K562 (cell line): ENCODE data around the gene DSTYK. TPM values are rescaled to one million over a fixed set of nuclear protein-coding genes. Genes with fewer than 3 reads are reported as not detected.

Experiments
- ATF7 ChIP-seq: fragments of 450-650 bp; IDR thresholded peaks from 2 replicates; pipeline ENCODE4 v1.7.1; 2014; ENCODE audit warnings: mild to moderate bottlenecking, moderate library complexity
- CSDE1 ChIP-seq, 2 experiments: fragments of 450-650 bp; IDR thresholded peaks; 2 replicates each; pipeline ENCODE4 v1.6.1; 2016; ENCODE audit warnings: mild to moderate bottlenecking in 1 of 2
- ETV5 ChIP-seq: sonication (generic); formaldehyde crosslinking; IDR thresholded peaks from 2 replicates; pipeline ENCODE4 v1.4.0; 2020; ENCODE audit warnings: low read depth, mild to moderate bottlenecking, missing genetic modification reagents
- HES1 ChIP-seq: fragments of 450-650 bp; IDR thresholded peaks from 2 replicates; pipeline ENCODE4 v1.6.1; 2016; ENCODE audit warnings: low read depth, mild to moderate bottlenecking, moderate library complexity
- KDM1A ChIP-seq, 2 experiments: fragments of 450-650 bp; IDR thresholded peaks; 2 replicates each; pipeline ENCODE4 v1.6.1; 2016; ENCODE audit warnings: mild to moderate bottlenecking in 2 of 2
- SP1 ChIP-seq: sonication (generic); formaldehyde crosslinking; IDR thresholded peaks from 2 replicates; pipeline ENCODE4 v1.8.1; 2022; ENCODE audit warnings: mild to moderate bottlenecking, missing genetic modification reagents
- TAF9B ChIP-seq: fragments of 450-650 bp; IDR thresholded peaks from 2 replicates; pipeline ENCODE4 v1.6.1; 2018; ENCODE audit warnings: mild to moderate bottlenecking; ENCODE audit not compliant: partially characterized antibody
- ZBTB43 ChIP-seq: sonication (generic); formaldehyde crosslinking; IDR thresholded peaks from 2 replicates; pipeline ENCODE4 v1.8.0; 2023; ENCODE audit warnings: mild to moderate bottlenecking, missing genetic modification reagents
- ZMIZ1 ChIP-seq, 2 experiments: fragments of 150-350 bp in 1 of 2; IDR thresholded peaks; 2 replicates each; pipeline ENCODE4 v1.6.1; 2012 to 2016; ENCODE audit warnings: low read depth in 2 of 2, low read length in 2 of 2, mild to moderate bottlenecking in 1 of 2, moderate library complexity in 1 of 2
- ZNF140 ChIP-seq: fragments of 250-450 bp; sonication (Bioruptor Pico); IDR thresholded peaks from 2 replicates; pipeline ENCODE4 v1.8.0; 2021; ENCODE audit warnings: moderate library complexity, mild to moderate bottlenecking, inconsistent platforms
- ZNF512 ChIP-seq: IDR thresholded peaks from 2 replicates; pipeline ENCODE4 v1.6.1; 2016; ENCODE audit warnings: missing genetic modification characterization, missing compliant biosample characterization
- polyA plus RNA-seq, 8 experiments: library from polyadenylated mRNA; depleted of rRNA in 4 of 8; stranded (reverse) in 5 of 8; unstranded in 3 of 8; fragments of >200 nt; fragmentation: Nextera tagmentation in 2 of 8; fragmentation: Illumina TruSeq in 1 of 8; extraction: Ambion mirVana in 2 of 8; extraction: Trizol in 1 of 8; gene quantifications; 2 replicates each; pipeline versions ENCODE4 v1.2.1 to v1.2.3, GENCODE V29; 2011 to 2014; ENCODE audit warnings: inconsistent platforms in 1 of 8, missing spikeins in 1 of 8
- total RNA-seq, 7 experiments: library from RNA; depleted of rRNA in 6 of 7; stranded (reverse); fragments of >200 nt in 6 of 7; fragmentation: Illumina TruSeq in 2 of 7; extraction: Trizol in 2 of 7; gene quantifications; 2 replicates each; pipeline versions ENCODE4 v1.2.1 to v1.2.3, GENCODE V29; 2011 to 2021; ENCODE audit warnings: low replicate concordance in 1 of 7

Gene DSTYK
- total and polyA plus RNA-seq, 9 of the 15 experiments (the other 6 are each of a cell fraction or from before 2014, with no cell fraction given), result 4.2 to 7.1 (median 6.2) TPM

- no peak for TF ChIP-seq ZNF512 (tag)
- TF ChIP-seq ATF7, result 0 out of 2 replicates have a peak, but pooled peaks have one; percentile 16
- no peak for TF ChIP-seq ZMIZ1 (IDR thresholded peaks at IDR 0.05; ENCODE audit: low read depth in 2 of 2, low read length in 2 of 2)
- TF ChIP-seq ETV5 (CRISPR knock-in tag), result no peak
- TF ChIP-seq KDM1A (IDR thresholded peaks at IDR 0.05), result 0 out of 4 replicates have a peak, but pooled peaks of 1 of the 2 experiments have one; percentile 4
- no peak for TF ChIP-seq TAF9B
- no peak for TF ChIP-seq CSDE1 (IDR thresholded peaks at IDR 0.05)
- TF ChIP-seq ZNF140 (CRISPR knock-in tag), result no peak
- TF ChIP-seq ZBTB43 (CRISPR knock-in tag), result no peak
- no peak for TF ChIP-seq HES1
- 0 out of 2 replicates have a peak, but pooled peaks have one; percentile 7 for TF ChIP-seq SP1 (CRISPR knock-in tag)
Observed at GRCh38 chr1:205142102-205142469, 69.4 kb downstream of the DSTYK start (continued).
